Upper lobe of left lung (tissue), 4 donors: ENCODE results near the gene MUC22.

Experiments
- EP300 ChIP-seq, 4 donors: sonication (generic); formaldehyde crosslinking; IDR thresholded peaks; one replicate each; pipeline ENCODE4 v1.5.1; 2017; ENCODE audit warnings: antibody characterized with exemption in 4 of 4, control low read depth in 2 of 4
- POLR2A ChIP-seq, 4 donors: fragments of 450-650 bp; IDR thresholded peaks; one replicate each; pipeline ENCODE4 v1.5.1; 2016 to 2017; ENCODE audit warnings: antibody characterized with exemption in 4 of 4, mild to moderate bottlenecking in 2 of 4
- POLR2AphosphoS5 ChIP-seq, 2 donors: sonication (generic); formaldehyde crosslinking; IDR thresholded peaks; one replicate each; pipeline ENCODE4 v1.5.1; 2017; ENCODE audit warnings: antibody characterized with exemption in 2 of 2
- TF ChIP-seq, protein P1 (sequence below), 6 experiments: fragments of 450-650 bp in 4 of 6; fragments of 200-600 bp in 2 of 6; sonication (generic) in 2 of 6; IDR thresholded peaks; one replicate each; pipeline ENCODE4 v1.5.1; 2016 to 2019; ENCODE audit warnings: antibody characterized with exemption in 6 of 6

DNA sequence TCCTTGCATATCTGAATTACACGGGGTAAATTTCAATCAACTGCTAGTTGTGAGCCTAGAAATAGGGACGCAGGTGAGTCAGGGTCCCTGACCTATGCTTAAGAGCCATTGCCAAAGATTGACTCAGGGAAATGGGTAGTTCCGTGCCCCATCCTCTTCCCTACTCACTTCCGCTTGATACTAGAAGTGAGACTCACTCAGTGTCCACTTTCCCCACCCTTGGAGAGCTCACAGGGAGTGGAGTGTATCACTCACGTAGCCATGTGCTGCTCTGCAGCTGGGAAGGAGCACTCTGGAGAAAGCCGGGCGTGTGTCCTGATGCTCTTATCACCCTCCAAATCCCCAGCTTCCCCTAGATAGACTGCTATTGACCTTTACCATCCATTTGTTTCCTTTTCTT, 543 bp upstream of the MUC22 start:
- TF ChIP-seq, protein P1, sequence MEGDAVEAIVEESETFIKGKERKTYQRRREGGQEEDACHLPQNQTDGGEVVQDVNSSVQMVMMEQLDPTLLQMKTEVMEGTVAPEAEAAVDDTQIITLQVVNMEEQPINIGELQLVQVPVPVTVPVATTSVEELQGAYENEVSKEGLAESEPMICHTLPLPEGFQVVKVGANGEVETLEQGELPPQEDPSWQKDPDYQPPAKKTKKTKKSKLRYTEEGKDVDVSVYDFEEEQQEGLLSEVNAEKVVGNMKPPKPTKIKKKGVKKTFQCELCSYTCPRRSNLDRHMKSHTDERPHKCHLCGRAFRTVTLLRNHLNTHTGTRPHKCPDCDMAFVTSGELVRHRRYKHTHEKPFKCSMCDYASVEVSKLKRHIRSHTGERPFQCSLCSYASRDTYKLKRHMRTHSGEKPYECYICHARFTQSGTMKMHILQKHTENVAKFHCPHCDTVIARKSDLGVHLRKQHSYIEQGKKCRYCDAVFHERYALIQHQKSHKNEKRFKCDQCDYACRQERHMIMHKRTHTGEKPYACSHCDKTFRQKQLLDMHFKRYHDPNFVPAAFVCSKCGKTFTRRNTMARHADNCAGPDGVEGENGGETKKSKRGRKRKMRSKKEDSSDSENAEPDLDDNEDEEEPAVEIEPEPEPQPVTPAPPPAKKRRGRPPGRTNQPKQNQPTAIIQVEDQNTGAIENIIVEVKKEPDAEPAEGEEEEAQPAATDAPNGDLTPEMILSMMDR (IDR thresholded peaks at IDR 0.05) = no peak
- TF ChIP-seq POLR2A (IDR thresholded peaks at IDR 0.05) (no peak), EP300 (IDR thresholded peaks at IDR 0.05) (no peak), POLR2AphosphoS5 (IDR thresholded peaks at IDR 0.05) (no peak)
